HG03521 (cell line): ENCODE measurements around the gene MAP2K3.
"Not testable (repeated sequence)": the region's sequence is repeated elsewhere in the genome, so short reads cannot be mapped to it uniquely, and the experiment has no call there.

Experiments used
- ATAC-seq: cut with Tn5 transposase; IDR thresholded peaks from one replicate; pipeline ENCODE4 v1.9.1; 2021; ENCODE audit warnings: mild to moderate bottlenecking, moderate library complexity; ENCODE audit not compliant: unreplicated experiment

The MAP2K3 gene

DNA sequence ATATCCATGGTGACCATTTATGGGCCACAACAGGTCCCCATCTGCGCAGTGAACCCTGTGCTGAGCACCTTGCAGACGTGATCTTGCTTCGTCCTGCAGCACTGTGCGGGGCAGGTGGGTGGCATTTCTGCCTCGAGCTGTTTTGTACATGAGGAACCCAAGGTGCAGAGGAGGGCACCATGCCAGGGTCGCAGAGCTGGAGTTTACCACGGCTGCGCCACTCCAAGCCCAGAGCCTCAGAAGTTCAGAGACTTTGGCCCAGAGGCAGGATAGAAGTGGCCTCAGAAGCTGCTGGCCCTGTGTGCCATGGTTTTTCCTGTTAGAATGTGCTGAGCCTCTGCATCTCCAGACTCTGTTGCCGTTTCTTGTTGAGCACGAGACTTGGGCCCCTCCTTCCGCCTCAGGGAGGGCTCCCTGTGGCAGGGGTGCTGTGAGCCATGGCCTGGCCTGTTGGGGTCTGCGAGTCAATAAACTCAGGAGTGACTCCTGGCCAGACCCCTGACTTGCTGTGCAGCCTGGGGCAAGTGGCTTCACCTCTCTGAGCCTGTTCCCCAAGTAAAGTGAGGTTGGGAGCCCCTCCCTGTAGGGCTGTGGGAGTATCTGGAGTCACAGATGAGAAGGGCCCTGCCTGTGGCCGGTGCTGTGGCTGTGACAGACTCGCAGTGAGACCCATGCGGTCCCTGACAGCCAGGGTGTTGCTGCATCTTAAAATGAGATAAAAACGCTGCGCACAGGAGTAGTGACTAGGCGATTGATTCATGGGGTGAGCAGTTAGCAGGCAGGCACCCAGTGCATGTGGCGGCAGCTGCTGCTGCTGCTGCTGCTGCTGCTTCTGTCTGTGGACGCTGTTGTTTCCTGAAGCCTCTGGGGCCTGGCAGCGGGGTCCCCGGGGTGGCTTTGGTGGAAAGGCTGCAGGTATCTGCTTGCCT is 11.8 kb downstream of the MAP2K3 start:
- ATAC-seq = no peak

DNA sequence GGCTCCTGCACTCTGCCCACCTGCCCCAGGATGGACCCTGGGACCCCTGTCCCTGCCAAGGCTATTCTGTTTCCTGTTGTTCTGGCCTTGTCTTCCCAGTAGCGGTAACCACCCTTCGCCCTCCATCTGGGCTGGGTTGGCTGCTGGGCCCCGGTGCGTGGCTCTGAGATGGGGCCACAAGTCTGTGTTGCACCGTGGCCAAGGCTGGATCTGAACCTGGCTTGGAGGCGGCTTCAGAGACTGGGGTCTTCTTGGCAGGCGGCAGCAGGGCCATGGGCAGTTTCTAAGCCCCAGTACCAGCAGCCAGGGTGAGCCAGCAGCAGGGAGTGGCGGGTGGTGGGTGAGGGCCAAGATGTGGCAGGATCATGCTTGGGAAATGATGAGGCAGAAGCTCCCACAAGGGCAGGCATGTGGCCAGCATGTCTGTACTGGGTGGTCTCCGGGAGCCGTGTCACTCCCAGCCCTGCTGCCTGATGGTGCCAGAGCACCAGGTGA is 12.6 kb downstream of the MAP2K3 start:
- ATAC-seq = no peak

DNA sequence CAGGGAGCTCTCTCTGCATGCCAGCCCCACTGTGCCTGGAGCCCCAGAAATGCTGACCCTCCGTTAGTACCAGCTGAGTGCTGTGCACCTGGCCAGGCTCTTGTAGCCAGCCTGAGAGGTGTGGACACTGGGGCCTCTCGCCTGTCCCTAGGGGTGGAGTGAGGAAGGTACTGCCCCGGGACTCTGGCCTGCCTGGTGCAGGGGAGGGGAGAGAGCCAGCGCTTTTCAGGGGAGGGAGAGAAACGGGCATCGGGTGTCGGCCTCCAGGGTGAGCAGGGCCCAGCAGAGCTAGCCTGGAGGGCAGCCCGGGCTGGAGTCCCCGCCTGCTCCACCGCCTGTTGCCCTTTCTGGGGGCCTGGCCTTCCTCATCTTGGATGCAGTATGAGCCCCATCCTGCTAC is 13.1 kb downstream of the MAP2K3 start:
- ATAC-seq = no peak

DNA sequence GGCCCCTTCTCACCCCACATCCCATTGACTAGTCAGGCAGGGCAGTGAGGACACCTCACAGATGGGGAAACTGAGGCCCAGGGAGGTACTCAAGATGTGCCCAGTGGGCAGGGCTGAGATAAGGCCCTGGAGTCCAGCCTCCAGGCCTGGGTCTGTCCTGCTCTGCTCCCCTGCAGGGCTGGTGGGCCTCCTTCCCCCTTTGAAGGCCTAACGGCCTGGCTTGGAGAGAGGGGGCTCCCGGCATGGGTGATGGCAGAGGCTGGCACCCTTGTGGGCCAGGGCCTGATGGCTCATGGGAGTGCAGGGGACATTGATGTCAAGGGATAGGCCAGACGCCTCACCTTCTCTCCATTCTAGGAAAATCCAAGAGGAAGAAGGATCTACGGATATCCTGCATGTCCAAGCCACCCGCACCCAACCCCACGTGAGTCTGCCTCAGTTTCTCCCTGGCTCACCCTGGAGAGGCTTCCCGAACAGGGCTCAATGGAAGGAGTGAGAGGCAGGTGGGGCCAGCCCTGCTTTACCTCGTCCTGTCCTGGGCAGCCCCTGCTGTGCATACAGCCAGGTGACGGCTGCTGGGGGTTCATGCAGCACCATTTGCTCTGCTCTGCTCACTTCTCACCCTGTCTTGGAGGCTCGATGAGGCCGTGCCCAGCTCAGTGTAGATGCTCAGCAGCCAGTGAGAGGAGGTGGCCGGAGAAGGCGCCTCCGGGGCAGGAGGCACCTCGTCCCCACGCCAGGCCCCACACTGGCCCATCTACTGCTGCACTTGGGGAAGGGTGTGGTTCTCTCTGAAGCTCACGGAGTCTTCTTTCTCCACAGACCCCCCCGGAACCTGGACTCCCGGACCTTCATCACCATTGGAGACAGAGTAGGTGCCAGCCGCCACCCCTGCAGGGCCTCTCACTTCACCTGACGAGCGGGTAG is 13.8 kb downstream of the MAP2K3 start:
- no peak for ATAC-seq

DNA sequence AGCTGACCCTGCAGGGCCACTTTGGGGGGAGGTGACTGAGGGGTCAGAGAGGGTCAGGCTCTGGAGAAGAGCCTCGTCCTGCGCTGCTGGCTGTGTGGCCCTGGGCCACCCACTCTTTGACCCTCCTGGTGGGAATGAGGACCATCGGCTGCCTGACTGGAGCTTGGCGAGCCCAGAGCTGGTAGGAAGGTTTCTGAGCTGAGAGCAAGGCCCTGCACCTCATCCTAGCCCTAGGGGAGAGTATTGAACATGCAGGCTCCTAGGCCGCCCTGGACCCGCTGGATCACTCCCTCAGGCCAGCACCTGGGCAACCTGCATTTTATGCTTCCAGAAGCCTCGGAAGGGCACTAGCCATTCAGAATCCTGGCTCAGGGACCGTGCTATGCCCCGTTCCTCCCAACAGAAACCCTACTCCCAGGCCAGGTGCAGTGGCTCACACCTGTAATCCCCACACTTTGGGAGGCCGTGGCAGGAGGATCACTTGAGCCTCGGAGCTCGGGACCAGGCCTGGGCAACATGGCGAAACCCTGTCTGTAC is 14.5 kb downstream of the MAP2K3 start:
- ATAC-seq = no peak

DNA sequence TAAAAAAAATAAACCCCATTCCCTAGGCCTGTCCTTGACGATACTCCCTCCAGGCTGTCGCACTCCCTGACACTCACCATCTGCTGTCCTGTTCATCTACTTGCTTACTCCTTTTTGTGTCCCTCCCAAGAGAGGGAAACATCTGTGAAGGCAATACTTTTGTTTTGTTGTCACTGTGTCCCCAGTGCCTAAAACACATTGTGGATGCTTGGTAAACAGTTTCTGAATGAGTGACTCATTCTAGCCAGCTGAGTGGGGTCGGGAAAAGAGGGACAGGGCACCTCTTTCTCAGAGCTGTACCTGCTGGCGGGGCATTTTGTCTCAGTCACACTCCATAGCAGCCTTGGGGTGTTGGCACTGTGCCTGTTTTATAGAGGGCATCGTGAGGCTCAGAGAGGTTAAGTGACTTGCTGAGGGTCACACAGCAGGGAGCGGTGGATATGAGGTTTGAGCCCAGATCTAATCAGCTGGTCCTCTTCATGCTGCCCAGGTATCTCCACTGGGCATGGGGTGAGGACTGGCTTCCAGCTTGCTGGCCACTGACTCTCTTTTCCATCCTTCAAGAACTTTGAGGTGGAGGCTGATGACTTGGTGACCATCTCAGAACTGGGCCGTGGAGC is 15.6 kb downstream of the MAP2K3 start:
- no peak for ATAC-seq

DNA sequence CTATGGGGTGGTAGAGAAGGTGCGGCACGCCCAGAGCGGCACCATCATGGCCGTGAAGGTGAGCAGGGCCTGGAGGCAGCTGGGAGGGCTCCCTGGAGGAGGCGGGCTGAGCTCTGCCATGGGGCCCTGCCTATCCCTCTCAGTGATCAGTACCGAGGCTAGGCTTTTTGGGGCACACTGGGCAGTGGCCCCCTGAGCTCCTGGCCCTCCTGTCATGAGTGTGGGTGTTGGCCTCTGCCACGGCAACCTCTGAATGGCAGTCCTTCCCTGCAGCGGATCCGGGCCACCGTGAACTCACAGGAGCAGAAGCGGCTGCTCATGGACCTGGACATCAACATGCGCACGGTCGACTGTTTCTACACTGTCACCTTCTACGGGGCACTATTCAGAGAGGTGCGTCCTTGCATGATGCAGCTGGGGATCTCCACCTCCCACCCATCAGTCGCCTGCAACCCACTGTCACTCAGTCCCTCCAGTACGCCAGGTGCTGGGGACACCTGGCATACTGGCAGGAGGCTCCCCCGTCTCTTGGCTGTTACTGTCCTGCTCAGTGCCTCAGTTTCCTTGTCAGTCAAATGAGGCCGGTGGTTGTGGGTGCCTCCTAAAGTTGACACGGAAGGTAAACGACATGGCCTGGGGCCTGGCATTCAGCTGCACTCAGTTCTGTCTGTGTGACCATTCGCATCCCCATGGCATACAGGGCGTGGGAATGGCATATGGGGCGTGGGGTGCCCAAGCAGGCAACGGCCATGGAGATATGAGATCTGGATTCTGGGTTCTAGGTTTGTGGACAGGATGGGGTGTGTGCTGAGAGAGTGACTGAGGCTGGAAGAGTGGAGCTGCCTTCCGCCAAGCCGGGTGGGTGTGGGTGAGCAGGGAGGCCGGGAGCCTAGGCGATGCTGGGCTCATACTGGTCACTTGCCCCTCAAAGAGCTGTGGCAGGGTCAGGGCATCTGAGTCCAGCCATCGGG is 16.4 kb downstream of the MAP2K3 start:
- no peak for ATAC-seq

DNA sequence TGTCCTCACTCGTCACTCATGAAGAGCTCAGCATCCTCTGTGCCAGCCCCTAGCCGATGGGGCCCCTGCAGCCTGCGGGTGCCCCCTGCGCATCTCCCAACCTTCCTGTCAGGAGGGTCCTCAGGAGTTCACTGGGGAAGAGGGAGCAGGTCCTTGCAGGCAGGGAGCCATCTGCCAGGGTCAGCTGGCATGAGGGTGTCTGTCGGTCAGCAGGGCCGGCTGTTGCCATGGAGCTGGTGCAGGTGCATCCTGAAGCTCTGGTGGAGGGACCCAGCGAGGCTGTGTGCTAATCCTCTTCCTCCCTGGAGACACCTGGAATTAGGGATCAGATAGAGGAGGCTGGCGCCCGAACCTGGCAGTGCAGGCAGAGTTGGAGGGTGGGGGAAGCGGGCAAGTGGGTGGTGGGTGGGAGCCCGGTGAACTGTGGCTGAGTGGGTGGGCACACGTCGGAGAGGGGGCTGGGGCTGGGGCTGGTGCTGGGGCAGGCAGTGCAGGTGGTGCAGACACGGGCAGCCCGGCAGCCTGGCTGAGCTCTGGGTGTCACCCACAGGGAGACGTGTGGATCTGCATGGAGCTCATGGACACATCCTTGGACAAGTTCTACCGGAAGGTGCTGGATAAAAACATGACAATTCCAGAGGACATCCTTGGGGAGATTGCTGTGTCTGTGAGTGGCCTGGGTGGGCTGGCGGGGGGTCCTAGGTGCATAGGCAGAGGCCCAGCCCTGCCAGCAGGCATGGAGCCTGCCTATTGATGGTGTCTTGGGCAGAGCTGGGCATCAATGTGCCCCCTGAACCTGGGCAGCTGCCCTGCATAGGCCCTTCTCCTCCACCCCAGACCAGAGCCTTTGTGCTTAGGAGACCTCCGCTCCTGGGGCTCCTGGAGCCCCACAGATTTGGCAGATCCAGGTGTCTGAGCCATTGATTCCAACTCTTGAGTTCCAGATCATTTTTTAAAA is 17.4 kb downstream of the MAP2K3 start:
- no peak for ATAC-seq

DNA sequence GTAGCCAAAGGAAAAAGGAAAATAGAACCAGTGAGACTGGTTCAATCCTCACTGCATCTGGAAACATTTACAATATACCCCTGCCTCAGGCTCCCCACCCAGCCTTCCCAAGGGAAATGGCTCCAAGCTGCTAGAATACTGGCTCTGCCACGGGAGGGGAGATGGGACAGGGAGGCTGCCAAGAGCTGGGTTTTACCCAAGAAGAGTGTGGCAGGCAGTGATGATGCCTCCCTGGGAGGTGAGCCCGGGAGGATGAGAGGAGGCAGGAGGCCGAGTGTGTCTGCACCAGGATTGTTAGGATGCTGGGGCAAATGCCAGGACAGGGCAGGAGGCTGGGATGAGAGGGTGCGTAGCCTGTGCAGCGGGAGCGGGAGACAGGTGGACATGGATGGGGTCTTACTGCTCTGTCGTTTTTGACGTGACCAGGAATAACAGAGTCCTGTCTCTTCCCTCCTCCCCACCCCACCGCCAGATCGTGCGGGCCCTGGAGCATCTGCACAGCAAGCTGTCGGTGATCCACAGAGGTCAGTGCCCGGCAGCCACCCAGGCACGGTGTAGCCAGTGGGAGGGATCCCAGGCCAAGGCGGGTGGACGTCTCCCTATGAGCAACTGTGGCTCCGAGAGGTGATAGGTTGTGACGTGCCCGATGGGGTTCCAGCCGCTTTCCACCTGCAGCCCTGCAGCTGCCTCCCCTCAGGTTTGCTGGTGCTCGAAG is 18.4 kb downstream of the MAP2K3 start:
- no peak for ATAC-seq

DNA sequence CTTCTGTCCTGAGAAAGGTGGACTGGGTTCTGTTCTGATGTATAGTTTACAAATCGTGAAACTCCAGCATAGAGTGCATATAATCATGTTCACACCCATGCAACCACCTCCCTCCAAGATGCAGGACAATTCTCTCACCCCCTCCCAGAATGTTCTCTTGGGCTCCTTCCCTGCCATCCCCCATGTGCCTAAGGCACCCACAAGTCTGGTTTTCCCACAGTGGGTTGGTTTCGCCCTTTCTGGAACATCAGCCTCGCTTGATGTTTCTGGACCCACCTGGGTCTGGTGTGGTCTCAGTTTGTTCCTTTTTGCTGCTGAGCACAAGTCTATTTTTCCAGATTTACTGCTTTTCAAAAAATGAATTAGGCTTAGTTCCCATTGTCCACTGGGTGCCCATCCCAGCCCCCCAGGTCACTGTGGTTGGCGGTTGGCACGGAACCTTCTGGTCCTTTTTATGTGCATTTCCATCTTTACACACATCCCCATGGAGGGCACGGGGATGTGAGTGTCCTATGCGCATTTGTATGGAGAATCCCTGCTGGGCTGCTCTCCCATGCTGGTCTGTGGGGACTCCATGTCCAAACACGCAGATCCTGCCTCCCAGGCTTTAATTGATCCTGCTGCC is 19.0 kb downstream of the MAP2K3 start:
- ATAC-seq = no peak

DNA sequence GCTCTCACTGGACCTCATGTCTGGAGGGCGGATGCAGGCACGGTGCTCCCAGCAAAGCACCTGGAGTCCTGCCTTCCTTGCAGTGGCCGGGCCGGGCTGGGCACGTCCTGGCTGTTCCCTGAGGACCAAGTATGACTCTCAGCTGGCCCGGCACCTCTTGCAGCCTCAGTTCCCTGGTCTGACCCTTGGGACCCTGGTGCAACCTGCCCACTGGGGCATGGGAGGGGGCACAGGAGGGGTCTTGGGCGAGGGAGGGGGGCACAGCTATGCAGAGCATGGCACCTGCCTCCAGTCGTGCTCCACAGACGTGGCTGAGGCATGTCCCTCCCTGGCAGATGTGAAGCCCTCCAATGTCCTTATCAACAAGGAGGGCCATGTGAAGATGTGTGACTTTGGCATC is 19.6 kb downstream of the MAP2K3 start:
- ATAC-seq = no peak

DNA sequence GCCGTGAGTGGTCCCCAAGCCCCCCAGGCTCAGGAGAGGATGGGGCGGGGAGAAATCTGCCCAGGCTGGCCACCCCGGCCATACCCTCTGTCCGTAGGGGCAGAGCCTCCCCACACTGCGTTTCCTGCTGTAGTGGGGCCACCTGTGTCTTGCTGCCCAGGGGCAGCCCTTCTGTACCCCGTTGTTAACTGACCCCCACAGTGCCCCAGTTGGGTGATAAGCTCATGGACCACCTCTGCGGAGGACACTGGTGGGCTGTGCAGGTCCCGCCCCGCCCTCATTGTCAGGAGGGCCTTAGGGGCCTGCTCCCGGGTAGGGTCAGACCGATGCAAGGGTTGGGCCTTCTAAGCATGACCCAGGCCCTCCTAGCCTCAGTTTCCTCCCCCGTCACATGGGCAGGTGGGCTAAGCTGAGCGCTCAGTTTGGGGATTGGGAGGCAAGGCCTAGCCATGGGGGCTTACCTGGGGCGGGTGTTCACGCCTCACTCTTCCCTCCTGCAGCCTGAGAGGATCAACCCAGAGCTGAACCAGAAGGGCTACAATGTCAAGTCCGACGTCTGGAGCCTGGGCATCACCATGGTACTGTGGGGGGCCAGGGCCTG is 20.1 kb downstream of the MAP2K3 start:
- not testable (repeated sequence) for ATAC-seq

DNA sequence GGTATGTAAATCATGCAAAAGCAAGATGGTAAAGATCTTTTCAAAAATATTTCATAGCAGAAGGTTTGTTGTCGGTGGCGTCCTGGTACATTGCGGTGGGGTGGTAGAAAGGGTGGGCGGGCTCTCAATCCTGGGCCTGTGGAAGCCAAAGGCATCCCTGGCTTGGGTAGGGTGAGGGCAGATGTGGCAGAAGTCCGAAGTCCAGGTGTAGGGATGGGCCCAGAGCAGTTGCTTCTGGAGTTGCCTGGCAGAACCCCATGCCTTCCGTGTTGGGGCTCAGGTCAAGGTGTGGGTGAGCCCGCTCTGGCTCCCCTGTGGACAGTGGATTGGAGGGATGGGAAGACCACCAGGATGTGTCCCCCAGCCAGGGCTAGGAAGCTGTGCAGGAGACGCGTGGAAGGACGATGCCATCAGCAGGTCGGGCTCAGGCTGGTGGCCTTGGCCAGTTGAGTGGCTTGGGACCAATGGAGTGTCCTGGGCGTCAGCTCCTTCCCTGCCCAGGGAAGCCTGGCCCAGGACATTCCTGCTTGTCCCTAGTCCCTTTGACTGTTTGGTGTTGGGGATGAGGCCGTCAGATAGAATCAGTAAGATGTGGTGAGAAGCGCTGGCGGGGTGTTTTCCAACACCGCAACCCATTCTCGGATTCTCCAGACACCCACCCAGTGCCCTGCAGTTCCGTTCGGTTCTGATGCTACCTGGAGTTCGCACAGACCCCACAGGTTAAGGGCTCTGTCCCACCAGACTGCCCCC is 21.1 kb downstream of the MAP2K3 start:
- ATAC-seq = not testable (repeated sequence)

DNA sequence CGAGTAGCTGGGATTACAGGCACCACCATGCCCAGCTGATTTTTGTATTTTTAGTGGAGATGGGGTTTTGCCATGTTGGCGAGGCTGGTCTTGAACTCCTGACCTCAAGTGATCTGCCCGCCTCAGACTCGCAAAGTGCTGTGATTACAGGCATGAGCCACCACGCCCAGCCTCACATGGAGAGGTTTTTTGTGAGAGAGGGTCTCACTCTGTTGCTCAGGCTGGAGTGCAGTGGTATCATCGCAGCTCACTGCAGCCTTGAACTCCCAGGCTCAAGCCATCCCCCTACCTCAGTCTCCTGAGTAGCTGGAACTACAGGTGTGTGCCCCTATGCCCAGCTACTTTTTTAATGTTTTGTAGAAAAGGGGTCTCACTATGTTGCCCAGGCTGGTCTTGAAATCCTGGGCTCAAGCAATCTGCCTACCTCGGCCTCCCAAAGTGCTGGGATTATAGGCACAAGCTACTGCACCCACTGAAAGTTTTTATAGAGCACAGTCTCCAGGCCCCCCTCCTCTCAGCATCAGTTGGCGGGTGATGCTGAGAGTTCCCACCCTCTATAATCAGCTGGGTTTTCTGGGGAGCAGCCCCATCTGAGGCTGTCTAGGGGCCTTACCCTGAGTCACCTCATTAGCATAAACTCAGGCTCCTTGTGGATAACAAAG is 22.2 kb downstream of the MAP2K3 start:
- ATAC-seq = not testable (repeated sequence)

DNA sequence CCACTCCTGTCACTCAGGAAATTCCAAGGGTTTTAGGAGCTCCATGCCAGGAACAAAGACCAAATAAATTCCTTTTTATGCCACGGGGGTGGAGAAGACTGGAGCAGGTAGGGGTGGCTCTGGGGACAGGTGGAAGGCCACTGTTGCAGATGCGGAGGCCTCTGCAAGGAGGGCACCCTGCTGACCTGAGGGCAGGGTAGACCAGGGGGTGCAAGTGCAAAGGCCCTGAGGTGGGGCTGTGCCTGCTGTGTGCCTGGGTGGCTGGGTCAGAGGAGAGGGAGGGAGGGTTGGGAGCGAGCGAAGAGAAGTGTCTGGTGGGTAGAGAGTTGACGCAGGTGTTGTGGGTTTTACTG is 22.7 kb downstream of the MAP2K3 start:
- not testable (repeated sequence) for ATAC-seq

DNA sequence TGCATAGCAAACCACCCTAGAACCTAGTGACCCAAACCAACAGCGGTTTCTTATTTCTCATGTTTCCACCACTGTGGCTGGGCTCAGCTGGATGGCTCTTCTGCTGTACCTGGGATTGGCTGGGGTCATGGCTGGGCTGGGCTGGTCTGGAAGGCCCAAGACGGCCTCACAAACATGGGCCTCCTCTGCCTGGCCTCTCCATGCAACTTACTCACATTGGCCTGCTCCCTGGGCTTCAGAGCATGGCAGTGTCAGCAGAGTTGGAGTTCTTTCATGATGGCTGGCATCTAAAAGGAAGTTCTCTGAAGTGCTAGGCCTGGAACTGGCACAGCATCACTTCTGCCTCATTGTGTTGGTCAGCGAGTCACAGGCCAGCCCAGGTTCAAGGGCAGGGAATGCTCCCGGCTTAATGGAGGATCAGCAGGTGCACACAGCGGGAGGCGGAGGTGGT is 24.4 kb downstream of the MAP2K3 start:
- not testable (repeated sequence) for ATAC-seq
